ENCODE data around the gene OR5K1.

The OR5K1 gene

DNA sequence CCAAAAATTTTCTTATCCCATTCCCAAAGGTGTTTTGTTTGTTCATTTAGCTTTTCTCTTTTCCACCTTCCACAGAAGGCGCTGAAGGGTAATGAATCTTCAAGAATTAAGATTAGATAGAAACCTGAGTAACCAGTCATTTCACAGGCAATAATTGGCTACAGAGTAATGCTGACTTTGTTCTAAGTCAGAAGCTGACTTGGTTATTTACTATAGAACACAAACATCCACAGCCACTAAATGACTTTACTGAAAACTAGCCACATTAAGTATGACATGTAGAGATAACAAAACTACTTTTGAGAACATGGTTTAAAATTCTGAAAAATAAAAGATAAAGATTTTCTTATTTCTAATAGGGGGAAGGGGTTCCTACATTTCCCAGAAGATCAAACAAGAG, 51.9 kb downstream of the OR5K1 start:
- DNase-seq (ENCODE audit: low spot score): no peak

DNA sequence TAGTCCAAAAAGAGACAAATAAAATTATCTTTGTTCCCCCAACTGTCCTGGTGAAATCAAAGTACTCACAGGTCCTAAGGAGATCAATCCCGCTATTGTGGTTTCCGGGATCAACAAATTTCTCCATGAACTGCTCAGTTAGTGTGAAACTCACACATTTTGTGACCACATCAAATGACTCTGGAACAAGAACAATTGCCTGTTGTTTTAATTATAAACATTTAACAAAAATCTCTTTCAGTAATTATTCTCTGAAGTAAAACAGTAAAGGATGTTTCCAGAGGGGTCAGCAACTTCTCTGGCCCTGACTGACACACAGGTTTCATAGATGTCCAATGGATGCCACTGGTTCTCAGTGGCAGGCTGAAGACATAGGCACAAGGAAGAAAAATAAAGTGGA, 55.8 kb downstream of the OR5K1 start:
- peak; percentile 99 for DNase-seq (ENCODE audit: low spot score)

DNA sequence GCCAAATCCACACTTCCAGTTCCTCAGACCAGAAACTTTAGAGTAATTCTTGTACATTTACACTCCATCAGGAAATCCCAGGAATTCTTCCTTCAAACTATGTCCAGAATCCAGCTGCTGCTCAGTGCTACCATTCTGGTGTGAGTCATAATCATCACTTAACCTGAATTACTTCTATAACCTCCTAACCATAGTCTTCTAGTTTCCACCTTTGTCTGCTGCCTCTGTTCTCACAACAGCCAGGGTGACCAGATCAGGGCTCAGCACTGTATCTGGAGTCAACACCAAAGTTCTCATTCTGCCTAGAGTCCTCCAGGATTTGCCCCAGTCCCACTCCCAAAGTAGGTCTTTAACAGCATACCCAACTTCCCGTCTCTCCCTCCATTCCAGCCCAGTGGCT, 56.4 kb downstream of the OR5K1 start:
- DNase-seq (ENCODE audit: low spot score): no peak

DNA sequence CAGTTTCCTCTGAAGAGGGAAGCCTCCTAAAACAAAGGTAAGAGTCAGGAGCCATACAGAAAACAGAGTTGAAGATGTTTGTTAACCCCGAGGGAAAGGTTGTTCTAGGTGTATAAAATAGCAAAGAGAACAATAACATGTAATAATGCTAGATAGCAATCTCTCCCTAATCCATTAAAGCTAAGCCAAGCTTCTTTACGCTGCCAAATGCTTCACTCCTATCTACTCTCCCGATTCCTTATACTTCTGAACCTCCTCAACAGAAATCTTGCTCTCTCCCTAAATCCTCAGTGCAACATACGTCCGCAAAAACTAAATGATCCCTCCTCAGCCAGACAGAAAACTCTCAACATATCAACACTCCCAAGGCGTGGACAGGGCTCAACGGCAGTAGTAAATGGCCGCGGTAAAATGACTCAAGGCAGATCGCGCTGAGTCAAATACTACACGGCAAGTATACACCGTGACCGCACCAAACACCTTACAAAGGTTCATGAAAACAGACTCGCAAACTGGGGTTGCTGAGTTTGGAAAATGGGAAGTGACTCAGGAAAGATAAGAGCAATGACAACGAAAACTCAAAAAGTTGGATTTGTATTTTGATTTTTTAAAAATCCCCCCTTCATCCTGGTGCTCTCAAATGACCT, 59.0 kb downstream of the OR5K1 start:
- peak; percentile 66 for DNase-seq (ENCODE audit: low spot score)
